Hematopoietic multipotent progenitor cell treated with erythropoietin and hydrocortisone succinate and interleukin-3 and kit ligand, for 6 days (in vitro differentiated cells): ENCODE measurements around the gene OR13D1.
"Not testable (repeated sequence)": the region's sequence is repeated elsewhere in the genome, so short reads cannot be mapped to it uniquely, and the experiment has no call there.

Experiments used
- DNase-seq: peaks from one replicate; pipeline ENCODE4 v3.0.0-alpha.2; 2015

OR13D1 gene, protein sequence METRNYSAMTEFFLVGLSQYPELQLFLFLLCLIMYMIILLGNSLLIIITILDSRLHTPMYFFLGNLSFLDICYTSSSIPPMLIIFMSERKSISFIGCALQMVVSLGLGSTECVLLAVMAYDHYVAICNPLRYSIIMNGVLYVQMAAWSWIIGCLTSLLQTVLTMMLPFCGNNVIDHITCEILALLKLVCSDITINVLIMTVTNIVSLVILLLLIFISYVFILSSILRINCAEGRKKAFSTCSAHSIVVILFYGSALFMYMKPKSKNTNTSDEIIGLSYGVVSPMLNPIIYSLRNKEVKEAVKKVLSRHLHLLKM

DNA sequence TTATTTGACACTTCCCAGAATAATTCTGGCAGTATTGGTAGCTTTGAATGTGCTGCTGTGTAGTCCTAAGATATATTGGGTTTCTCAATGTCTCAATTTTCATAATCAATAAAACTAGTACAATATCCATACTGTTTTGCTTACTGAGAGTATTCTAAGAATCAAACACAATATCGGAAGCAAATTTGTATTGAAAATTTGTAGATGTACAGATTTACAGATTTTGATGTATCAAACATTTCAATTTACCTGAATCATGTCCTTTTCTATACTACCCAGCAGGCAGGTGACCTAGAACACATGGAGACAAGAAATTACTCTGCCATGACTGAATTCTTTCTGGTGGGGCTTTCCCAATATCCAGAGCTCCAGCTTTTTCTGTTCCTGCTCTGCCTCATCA is at the start of gene OR13D1:
OR13D1 (plus strand) TSS at position 301 of the 400 bp plus-strand sequence; CDS start at position 301, 0 bp downstream.
- no peak for DNase-seq

DNA sequence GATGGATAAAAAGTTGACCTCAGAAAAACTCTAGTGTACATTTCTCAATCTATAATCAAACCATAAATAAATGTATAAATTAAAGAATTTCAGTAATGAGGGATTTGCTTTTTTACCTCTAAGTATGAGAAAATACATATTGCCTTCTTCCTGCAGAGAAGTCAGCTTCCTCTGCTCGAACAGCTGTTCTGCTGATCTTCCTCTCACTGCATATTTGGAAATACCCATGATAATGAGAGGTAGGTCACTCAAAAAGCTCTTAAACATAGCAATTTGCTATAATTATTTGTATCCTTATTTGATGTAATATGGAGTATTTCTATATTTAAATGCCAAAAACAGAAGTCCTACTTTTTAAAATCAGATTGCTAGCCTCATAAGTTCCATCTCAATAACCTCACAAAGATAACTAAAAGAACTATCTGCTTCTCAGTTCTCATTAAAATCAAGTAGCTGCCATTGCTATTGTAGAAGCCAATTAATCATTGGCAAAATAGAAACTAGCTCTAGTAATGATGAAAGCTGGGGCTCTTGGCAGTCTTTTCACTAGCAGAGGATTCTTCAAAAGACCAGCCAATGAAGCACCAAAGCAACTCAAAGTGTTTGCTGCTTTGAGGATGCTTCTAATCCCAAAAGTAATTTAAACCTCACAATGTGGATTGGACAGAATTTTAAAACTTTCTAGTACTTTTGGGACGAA is 35.7 kb upstream of the OR13D1 start:
- no peak for DNase-seq

DNA sequence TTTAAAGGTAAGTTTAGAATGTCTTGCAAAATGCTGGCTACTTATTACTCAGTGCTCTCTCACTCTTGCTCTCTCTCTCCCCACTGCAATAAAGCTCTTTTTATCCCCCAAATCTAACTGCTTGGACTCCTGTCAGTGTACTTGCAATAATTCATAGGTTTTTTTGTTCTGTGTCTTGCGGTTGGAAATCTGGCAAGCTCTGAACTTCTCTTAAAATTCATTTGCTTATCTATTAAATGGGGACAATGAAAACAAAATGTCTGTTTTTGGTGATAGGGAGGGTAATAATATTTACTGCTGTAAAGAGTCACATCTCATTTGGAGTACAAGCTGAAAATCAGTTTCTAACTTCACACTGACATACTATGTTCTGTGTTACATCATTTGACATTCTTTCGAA is 18.7 kb upstream of the OR13D1 start:
- DNase-seq = no peak

DNA sequence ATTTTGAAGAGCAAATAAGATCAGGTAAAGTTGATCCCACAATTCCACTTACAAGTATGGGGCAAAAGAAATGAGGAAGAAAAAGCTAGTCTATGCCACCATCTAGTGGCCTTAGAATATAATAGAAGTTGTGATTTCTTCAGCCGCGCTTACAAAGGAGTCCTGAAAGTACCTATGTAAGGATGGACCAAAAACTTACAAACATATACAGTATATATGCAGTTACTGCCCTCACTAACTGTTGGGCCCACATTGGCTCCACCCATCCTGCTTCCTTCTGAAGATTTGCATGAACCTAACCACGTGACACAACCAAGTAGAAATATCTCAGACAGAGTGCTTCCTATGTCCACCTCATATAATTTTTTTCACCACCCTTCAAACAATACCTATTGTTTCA is 11.7 kb upstream of the OR13D1 start:
- DNase-seq = peak; percentile 82

DNA sequence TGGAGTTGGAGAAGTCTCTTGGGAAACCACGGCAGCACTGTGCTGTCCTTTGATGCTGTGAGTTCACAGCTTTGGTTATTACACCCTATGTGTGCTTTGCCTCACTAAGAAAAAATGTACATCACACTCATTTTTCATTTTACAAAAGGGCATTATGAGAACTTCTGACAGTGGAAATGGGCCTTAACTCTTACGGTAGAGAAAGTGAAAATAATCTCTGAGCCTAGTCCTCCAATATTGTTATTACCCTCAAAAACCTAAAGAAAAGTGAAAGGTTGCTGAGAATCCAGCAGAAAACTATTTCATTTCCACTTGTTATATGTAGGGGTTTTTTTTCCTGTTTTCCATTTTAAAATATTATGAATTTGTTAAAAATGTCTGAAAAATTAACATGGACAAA is 8.2 kb upstream of the OR13D1 start:
- no peak for DNase-seq

DNA sequence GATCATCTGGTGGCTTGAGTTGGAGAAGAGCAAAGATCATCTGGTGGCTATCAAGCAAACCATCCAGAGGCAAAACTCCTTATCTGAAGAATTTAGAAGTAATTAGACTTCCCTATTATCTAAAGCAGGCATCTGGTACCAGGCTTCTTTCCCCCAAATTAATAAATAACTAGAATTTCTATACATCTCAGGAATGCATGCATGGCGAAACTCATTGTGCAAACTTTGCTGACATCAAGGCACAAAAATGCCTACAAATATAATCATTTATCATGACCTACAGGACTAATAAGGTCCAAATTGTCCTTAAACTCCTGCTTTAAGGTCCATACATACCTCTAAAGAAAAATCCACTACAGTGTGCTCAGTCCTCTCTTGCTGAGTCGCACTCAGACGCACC is 6.0 kb downstream of the OR13D1 start:
- no peak for DNase-seq

DNA sequence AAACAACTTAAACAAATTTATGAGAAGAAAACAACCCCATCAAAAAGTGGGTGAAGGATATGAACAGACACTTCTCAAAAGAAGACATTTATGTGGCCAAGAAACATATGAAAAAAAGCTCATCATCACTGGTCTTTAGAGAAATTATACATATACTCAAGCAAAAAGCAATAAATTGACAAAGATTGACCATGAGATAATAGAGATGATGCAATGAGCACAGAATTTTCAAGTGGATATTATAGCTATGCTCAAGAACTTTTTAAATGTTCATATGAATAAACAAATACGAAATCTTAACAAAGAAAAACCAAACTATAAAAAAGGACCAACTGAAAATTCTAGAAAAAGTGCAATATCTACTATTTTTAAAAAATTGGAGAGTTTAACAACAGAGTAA is 14.4 kb downstream of the OR13D1 start:
- DNase-seq = not testable (repeated sequence)

DNA sequence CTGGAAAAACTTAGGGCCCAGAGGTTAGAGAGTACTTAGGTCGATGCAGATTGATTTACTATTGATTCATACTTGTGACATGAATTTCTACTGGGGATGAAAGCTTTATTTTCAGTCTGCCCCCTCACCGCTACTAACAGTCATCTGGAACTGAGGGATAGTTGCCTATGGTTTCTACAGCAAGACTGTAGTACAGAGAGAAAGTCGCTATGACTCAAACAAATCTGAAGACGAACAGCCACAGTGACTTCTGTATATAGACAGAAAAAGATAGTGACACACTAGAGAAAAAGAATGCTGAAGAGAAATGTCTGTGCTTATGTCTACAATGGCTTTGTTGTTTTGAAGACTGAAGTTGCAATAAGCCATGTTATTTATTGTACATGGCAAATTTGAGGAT is 17.3 kb downstream of the OR13D1 start:
- no peak for DNase-seq

DNA sequence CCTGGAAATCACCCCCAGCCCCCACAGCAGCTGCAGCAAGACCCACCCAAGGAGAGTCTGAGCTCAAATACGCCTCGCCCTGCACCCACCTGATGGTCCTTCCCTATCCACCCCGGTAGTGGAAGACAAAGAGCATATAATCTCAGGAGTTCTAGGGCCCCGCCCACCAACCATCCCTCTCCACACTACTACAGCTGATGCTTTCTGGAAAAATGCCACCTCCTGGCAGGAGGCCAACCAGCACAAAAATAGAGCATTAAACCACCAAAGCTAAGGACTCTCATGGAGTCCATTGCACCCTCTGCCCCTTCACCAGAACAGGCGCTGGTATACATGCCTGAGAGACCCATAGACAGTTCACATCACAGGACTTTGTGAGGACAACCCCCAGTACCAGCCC is 30.7 kb downstream of the OR13D1 start:
- no peak for DNase-seq

DNA sequence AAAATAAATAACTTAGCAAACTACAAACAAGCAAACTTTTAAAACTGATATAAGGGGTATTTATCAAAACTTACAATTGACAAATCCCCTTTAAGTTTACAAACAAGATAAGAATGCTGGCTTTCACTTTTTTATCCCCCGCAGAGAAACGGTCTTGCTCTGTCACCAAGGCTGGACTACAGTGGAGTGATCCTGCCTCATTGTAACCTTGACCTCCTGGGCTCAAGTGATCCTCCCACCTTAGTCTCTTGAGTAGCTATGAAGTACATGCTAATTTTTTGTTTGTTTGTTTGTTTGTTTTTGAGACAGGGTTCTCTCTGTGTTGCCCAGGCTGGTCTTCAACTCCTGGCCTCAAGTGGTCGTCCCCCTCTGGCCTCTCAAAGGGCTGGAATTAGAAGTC is 44.1 kb downstream of the OR13D1 start:
- DNase-seq = no peak

DNA sequence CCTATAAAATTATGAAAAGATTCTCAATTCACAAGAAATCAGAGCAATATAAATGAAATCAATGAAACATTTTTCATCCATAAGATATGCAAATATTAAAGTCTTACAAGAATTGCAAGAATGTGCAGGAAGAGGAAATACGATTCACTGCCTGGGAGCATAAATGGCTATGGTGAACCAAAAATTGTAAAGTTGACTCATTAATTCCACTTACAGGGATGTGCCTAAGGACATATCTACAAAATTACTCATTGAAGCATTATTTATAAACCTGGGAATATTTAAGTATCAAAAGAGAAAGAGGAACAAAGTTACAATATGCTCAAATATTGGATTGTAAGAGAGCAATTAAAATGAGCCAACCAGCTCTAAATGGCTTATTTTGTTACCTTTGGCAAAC is 46.3 kb downstream of the OR13D1 start:
- no peak for DNase-seq

DNA sequence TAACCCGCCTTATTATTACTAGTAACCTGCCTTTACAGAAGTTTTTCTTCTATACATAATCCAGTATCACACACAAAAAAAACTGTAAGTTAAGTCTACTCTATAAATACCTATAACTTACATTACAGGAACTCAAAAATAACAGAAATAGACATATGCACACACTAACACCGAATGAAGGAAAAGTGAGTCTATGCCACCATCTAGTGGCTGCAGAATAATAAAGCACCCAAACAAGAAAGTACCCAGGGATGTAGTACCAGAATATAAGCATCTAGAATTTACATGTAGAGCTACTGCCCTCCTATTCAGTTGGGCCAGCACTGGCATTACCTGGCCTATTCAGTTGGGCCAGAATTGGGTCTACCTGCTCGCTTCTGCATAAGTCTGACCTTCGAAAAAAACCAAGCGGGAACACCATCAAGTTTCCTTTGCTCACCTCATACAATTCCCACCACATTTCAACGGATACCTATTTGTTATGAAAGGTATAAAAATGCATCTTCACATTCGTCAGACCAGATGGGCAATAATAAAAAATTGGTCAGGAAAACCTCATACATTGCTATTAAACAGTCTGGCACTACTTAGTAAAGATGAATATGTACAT is 49.2 kb downstream of the OR13D1 start:
- DNase-seq = peak; percentile 87
